Sigmoid colon (tissue), 7 donors: ENCODE data around the gene ZFX. TPM values are rescaled to one million over a fixed set of nuclear protein-coding genes. Genes with fewer than 3 reads are reported as not detected.

Experiments
- DNase-seq: peaks from one replicate; pipeline ENCODE4 v3.0.0-alpha.2; 2019
- H3K27ac ChIP-seq, 4 donors: fragments of 200-600 bp; sonication (generic); one replicate each; pipeline ENCODE4 v1.5.1; 2016 to 2019; ENCODE audit warnings: mild to moderate bottlenecking in 1 of 4
- H3K27me3 ChIP-seq, 3 donors: fragments of 200-600 bp; sonication (generic); one replicate each; pipeline ENCODE4 v1.5.1; 2019; ENCODE audit warnings: mild to moderate bottlenecking in 1 of 3
- H3K36me3 ChIP-seq, 4 donors: fragments of 200-600 bp; sonication (generic); one replicate each; pipeline ENCODE4 v1.5.1; 2016 to 2019
- H3K4me1 ChIP-seq, 4 donors: fragments of 200-600 bp; sonication (generic); one replicate each; pipeline ENCODE4 v1.5.1; 2017 to 2019
- H3K4me3 ChIP-seq, 4 donors: fragments of 200-600 bp; sonication (generic); one replicate each; pipeline ENCODE4 v1.5.1; 2017 to 2019; ENCODE audit warnings: mild to moderate bottlenecking in 2 of 4, moderate library complexity in 1 of 4
- H3K9me3 ChIP-seq, 4 donors: fragments of 200-600 bp in 3 of 4; sonication (generic) in 3 of 4; one replicate each; pipeline versions ENCODE4 v1.5.1 to v1.6.1; 2013 to 2019
- CTCF ChIP-seq, 4 experiments: fragments of 450-650 bp in 3 of 4; fragments of 200-600 bp in 1 of 4; IDR thresholded peaks; one replicate each; pipeline ENCODE4 v1.5.1; 2016 to 2019; ENCODE audit warnings: antibody characterized with exemption in 4 of 4, mild to moderate bottlenecking in 3 of 4, moderate library complexity in 2 of 4
- EP300 ChIP-seq, 4 donors: sonication (generic); formaldehyde crosslinking; IDR thresholded peaks; one replicate each; pipeline ENCODE4 v1.6.1; 2017; ENCODE audit warnings: antibody characterized with exemption in 4 of 4
- POLR2A ChIP-seq, 2 donors: fragments of 450-650 bp; IDR thresholded peaks; one replicate each; pipeline ENCODE4 v1.6.1; 2016; ENCODE audit warnings: antibody characterized with exemption in 2 of 2, mild to moderate bottlenecking in 2 of 2, moderate library complexity in 2 of 2
- POLR2AphosphoS5 ChIP-seq, 4 donors: sonication (generic); formaldehyde crosslinking; IDR thresholded peaks; one replicate each; pipeline ENCODE4 v1.6.1; 2017; ENCODE audit warnings: antibody characterized with exemption in 4 of 4
- WGBS, 2 donors: extraction: QIAGEN DNeasy Blood & Tissue Kit; methylation state at CpG; one replicate each; pipeline ENCODE4 v1.1.7; 2013; 5-methylcytosine and 5-hydroxymethylcytosine counted together
- intact Hi-C: fragments of 100-400 bp; cut with DNase I; formaldehyde crosslinking; loops from one replicate; pipeline ENCODE4 v1.15.1; 2023
- polyA plus RNA-seq, 3 donors: library from polyadenylated mRNA; stranded (reverse); fragments of 200-250 nt; gene quantifications; one replicate each; pipeline ENCODE4 v1.2.3, GENCODE V29; 2013
- total RNA-seq, 4 donors: library from RNA; depleted of rRNA; stranded (reverse); fragments of >200 nt; gene quantifications; one replicate each; pipeline ENCODE4 v1.1.0, GENCODE V29; 2016
- donor health status: healthy with polysubstance abuse.
- donor health status: Bipolar disorder and iron deficiency.
- donor health status: healthy.

The ZFX gene
- total and polyA plus RNA-seq, 7 donors = 4.4 to 81.6 (median 56.7) TPM

- WGBS, 2 donors = 82 to 84% methylated on average over 4 of the region's 4 CpGs
- no peak for TF ChIP-seq POLR2AphosphoS5 (IDR thresholded peaks at IDR 0.05)
- no peak for TF ChIP-seq POLR2A (IDR thresholded peaks at IDR 0.05)
- TF ChIP-seq EP300 (IDR thresholded peaks at IDR 0.05) = no peak
- no peak for TF ChIP-seq CTCF (IDR thresholded peaks at IDR 0.05)
- H3K4me1 ChIP-seq = peaks cover 0 to 83% (median 43%) of the 10 kb centered on the region in 4 donors
- H3K27me3 ChIP-seq = no peaks in the 10 kb centered on the region
- intact Hi-C loops = no loop called here
- no peak overlapping the region for H3K4me3 ChIP-seq
- H3K27ac ChIP-seq = peak overlapping the region in 2 of 4 donors; percentile 96
- no peaks in the 10 kb centered on the region for H3K9me3 ChIP-seq
- H3K36me3 ChIP-seq = no peaks in the 10 kb centered on the region
- DNase-seq = no peak
These were observed 6.6 kb downstream of the ZFX start for GRCh38 chrX:24156177-24156576.

GRCh38 chrX:24158881-24159280, 9.4 kb downstream of the ZFX start:
- TF ChIP-seq POLR2A (IDR thresholded peaks at IDR 0.05) = no peak
- no peak for TF ChIP-seq CTCF (IDR thresholded peaks at IDR 0.05)
- no peak for TF ChIP-seq EP300 (IDR thresholded peaks at IDR 0.05)
- TF ChIP-seq POLR2AphosphoS5 (IDR thresholded peaks at IDR 0.05) = no peak
- DNase-seq = no peak
- Histone ChIP-seq H3K27ac (peak overlapping the region in 2 of 4 donors; percentile 19 to 20), H3K4me1 (peaks cover 0 to 61% (median 32%) of the 10 kb centered on the region in 4 donors), H3K27me3 (no peaks in the 10 kb centered on the region), H3K36me3 (no peaks in the 10 kb centered on the region), H3K9me3 (no peaks in the 10 kb centered on the region), H3K4me3 (no peak overlapping the region)
- 90 to 95% methylated on average over 4 of the region's 4 CpGs for WGBS, 2 donors
- intact Hi-C loops = no loop called here

GRCh38 chrX:24166078-24166477, 16.5 kb downstream of the ZFX start:
- Histone ChIP-seq H3K4me1 (peaks cover 0 to 63% (median 35%) of the 10 kb centered on the region in 4 donors), H3K27me3 (no peaks in the 10 kb centered on the region), H3K36me3 (no peaks in the 10 kb centered on the region), H3K9me3 (no peaks in the 10 kb centered on the region), H3K4me3 (no peak overlapping the region), H3K27ac (no peak overlapping the region)
- no peak for TF ChIP-seq CTCF (IDR thresholded peaks at IDR 0.05)
- no peak for TF ChIP-seq POLR2AphosphoS5 (IDR thresholded peaks at IDR 0.05)
- no peak for TF ChIP-seq EP300 (IDR thresholded peaks at IDR 0.05)
- no peak for TF ChIP-seq POLR2A (IDR thresholded peaks at IDR 0.05)
- DNase-seq = no peak
- intact Hi-C loops = no loop called here
- 10 to 42% methylated on average over 2 of the region's 2 CpGs for whole genome bisulfite sequencing, 2 donors

- Histone ChIP-seq H3K27ac (no peak overlapping the region), H3K4me3 (no peak overlapping the region), H3K27me3 (no peaks in the 10 kb centered on the region), H3K36me3 (peaks cover 0 to 3% (median 0%) of the 10 kb centered on the region in 4 donors), H3K9me3 (no peaks in the 10 kb centered on the region), H3K4me1 (peaks cover 0 to 64% (median 49%) of the 10 kb centered on the region in 4 donors)
- intact Hi-C loops = no loop called here
- no peak for DNase-seq
- TF ChIP-seq EP300 (IDR thresholded peaks at IDR 0.05) (no peak), CTCF (IDR thresholded peaks at IDR 0.05) (no peak), POLR2AphosphoS5 (IDR thresholded peaks at IDR 0.05) (no peak), POLR2A (IDR thresholded peaks at IDR 0.05) (no peak)
These were observed 18.4 kb downstream of the ZFX start for GRCh38 chrX:24167719-24168472.
